NCI-H187 treated with DMSO at 0.1 percent for 48 hours (cell line): ENCODE data around the gene ARHGAP21.
"Not testable (repeated sequence)": the region's sequence is repeated elsewhere in the genome, so short reads cannot be mapped to it uniquely, and the experiment has no call there.

ENCODE experiments used
- DNase-seq: peaks from one replicate; lab custom pipeline; 2025; lab: John Stamatoyannopoulos, UW

The ARHGAP21 gene

GRCh38 chr10:24723788-24724380, at the start of gene ARHGAP21:
Gene ARHGAP21, minus strand, starts transcription at chr10:24723887. Its CDS starts 1,988 bp downstream, at chr10:24721899.
- no peak for DNase-seq

- no peak for DNase-seq
Observed at GRCh38 chr10:24771943-24772694, 48.4 kb upstream of the ARHGAP21 start.

- not testable (repeated sequence) for DNase-seq
Observed at GRCh38 chr10:24764991-24765390, 41.3 kb upstream of the ARHGAP21 start.

- no peak for DNase-seq
Observed at GRCh38 chr10:24762966-24763623, 39.4 kb upstream of the ARHGAP21 start.

GRCh38 chr10:24762161-24762924, 38.7 kb upstream of the ARHGAP21 start:
- DNase-seq = no peak

GRCh38 chr10:24759672-24760071, 36.0 kb upstream of the ARHGAP21 start:
- no peak for DNase-seq

GRCh38 chr10:24758254-24758653, 34.6 kb upstream of the ARHGAP21 start:
- not testable (repeated sequence) for DNase-seq

- DNase-seq = no peak
Observed at GRCh38 chr10:24756283-24756682, 32.6 kb upstream of the ARHGAP21 start.

- DNase-seq = no peak
Observed at GRCh38 chr10:24751716-24752115, 28.0 kb upstream of the ARHGAP21 start.

GRCh38 chr10:24750695-24751094, 27.0 kb upstream of the ARHGAP21 start:
- no peak for DNase-seq

- DNase-seq = no peak
Observed at GRCh38 chr10:24748214-24748613, 24.5 kb upstream of the ARHGAP21 start.

- DNase-seq = no peak
Observed at GRCh38 chr10:24744946-24745345, 21.3 kb upstream of the ARHGAP21 start.

- DNase-seq = no peak
Observed at GRCh38 chr10:24740714-24741113, 17.0 kb upstream of the ARHGAP21 start.

- DNase-seq = no peak
Observed at GRCh38 chr10:24737001-24737400, 13.3 kb upstream of the ARHGAP21 start.

- DNase-seq = no peak
Observed at GRCh38 chr10:24731942-24732341, 8.3 kb upstream of the ARHGAP21 start.

GRCh38 chr10:24730811-24731210, 7.1 kb upstream of the ARHGAP21 start:
- no peak for DNase-seq

- no peak for DNase-seq
Observed at GRCh38 chr10:24727786-24728185, 4.1 kb upstream of the ARHGAP21 start.

GRCh38 chr10:24726626-24727025, 2.9 kb upstream of the ARHGAP21 start:
- DNase-seq = no peak

- DNase-seq = not testable (repeated sequence)
Observed at GRCh38 chr10:24726029-24726428, 2.3 kb upstream of the ARHGAP21 start.

GRCh38 chr10:24724381-24725228, 918 bp upstream of the ARHGAP21 start:
- DNase-seq = peak; percentile 41

GRCh38 chr10:24723386-24723787, 300 bp downstream of the ARHGAP21 start:
- no peak for DNase-seq
